ENCODE results near the gene CCDC3.

GRCh38 chr10:12984165-12984747, 17.3 kb downstream of the CCDC3 start:
- TF ChIP-seq CTCF (IDR thresholded peaks at IDR 0.05) (no peak), RAD21 (IDR thresholded peaks at IDR 0.05; ENCODE audit: low read length) (no peak)

Measured in SK-N-SH (cell line).